HG02678 (cell line): ENCODE data around the gene TDRD6.
"Not testable (repeated sequence)": the region's sequence is repeated elsewhere in the genome, so short reads cannot be mapped to it uniquely, and the experiment has no call there.

ENCODE experiments used
- ATAC-seq: cut with Tn5 transposase; IDR thresholded peaks from one replicate; pipeline ENCODE4 v1.9.1; 2021; ENCODE audit warnings: mild to moderate bottlenecking, moderate library complexity; ENCODE audit not compliant: unreplicated experiment

TDRD6 gene

GRCh38 chr6:46687619-46688097, at the start of gene TDRD6:
TDRD6 (plus strand) TSS chr6:46687885; CDS start chr6:46688129, 244 bp downstream.
- no peak for ATAC-seq

GRCh38 chr6:46637933-46638332, 49.8 kb upstream of the TDRD6 start:
- ATAC-seq: no peak

DNA sequence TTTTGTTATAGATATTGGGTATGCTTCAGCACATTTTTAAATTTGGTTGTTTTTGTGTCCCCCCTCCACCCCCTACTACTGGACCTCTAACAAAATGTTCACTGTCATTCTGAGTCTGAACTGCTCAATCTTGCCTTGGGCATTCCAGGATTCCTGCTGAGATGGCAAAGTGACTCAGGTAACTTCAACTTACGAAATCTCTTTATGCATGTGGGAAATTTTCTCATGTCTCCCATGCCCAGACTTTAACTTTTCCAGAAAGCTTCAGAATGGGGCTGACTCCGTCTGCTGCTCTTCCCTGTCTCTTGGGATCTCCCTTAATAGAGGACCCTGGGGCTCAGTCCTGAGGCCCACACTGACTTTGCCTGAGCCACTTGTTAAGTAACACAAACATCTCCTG, 49.0 kb upstream of the TDRD6 start:
- no peak for ATAC-seq

GRCh38 chr6:46642928-46643751, 44.5 kb upstream of the TDRD6 start:
- ATAC-seq: no peak

DNA sequence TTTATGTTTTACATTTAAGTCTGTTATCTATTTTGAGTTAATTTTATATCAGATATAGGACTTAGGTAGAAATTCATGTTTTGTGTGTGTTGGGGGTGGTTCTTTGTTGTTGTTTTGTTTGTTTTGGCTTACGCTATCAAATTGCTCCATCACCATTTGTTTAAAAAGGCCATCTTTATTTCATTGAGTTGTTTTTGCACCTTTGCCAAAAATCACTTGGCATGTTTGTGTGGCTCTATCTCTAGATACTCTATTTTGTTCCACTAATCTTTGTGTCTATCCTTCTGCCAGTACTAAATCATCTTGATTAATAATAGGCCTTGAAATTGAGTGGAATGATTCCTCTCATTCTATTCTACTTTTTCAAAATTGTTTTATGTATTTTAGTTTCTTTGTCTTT, 42.4 kb upstream of the TDRD6 start:
- no peak for ATAC-seq

DNA sequence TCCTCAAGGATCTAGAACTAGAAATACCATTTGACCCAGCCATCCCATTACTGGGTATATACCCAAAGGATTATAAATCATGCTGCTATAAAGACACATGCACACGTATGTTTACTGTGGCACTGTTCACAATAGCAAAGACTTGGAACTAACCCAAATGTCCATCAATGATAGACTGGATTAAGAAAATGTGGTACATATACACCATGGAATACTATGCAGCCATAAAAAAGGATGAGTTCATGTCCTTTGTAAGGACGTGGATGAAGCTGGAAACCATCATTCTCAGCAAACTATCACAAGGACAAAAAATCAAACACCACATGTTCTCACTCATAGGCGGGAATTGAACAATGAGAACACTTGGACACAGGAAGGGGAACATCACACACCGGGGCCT, 39.6 kb upstream of the TDRD6 start:
- not testable (repeated sequence) for ATAC-seq

DNA sequence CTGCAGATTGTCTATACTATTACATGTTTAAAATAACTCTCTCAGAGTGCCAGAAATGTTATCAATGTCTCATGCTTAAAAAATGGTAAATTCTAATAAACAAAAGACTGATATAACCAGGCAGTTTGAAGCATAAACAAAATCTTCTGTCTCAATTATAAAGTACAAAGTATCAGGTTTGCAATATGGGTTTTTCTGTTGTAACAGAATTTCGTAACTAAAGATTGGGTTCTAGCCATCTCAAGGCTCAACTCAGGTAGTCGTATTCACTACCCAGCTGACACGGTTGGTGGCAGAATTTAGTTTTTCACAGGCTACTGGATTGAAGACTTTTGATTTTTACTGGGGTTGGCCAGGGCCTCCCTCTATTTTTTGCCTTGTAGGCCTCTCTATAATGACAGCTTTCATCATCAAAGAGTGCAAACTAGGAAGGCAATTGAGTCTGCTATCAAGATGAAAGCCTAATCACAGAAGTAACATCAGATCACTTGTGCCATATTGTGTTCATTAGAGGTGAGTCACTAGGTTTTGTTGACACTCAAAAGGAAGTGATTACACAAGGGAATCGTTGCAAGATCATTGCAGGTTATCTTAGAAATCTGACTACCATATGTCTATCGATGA, 38.7 kb upstream of the TDRD6 start:
- ATAC-seq: no peak

DNA sequence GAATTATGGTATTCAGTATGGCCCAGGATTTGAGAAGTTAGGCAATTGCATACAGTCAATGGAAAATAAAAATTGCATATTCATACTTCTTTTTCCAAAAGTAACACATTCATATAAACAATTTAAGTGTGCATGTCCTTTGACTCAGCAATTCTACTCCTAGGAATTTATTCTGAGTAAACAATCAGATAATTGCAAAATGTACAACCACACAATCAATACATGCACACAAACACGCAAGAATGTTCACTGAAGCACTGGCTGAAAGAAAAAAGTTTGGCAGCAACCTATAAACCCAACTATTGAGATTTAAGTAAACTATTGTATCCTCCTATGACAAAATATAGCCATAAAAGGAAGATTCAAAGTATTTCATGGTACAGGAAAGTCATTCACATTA, 36.7 kb upstream of the TDRD6 start:
- ATAC-seq: no peak

DNA sequence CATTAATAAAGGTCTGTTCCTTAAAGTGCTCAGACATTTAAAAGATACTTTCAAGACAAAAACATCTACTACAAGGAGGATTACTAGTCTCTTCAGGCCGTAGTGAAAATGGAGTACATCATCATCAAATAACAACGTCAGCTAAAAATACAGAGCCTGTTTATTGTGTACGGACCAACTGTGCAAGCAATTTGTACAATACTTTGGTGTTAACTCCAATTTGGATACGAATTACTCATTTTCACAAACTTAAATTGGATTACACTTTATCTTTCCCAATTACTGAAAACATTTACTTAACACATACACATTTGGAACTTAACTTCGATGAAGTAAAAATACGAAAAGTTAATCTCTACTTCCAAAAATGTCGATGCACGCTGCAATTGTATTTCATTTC, 35.9 kb upstream of the TDRD6 start:
- no peak for ATAC-seq

- ATAC-seq: no peak
Observed at GRCh38 chr6:46652232-46652602, 35.5 kb upstream of the TDRD6 start.

- peak; percentile 100 for ATAC-seq
Observed at GRCh38 chr6:46652603-46653438, 34.9 kb upstream of the TDRD6 start, which contains the start of the genes CYP39A1 and SLC25A27. CYP39A1 (minus strand) TSS chr6:46652818; CDS start chr6:46652582, 236 bp downstream. SLC25A27 (plus strand) TSS chr6:46652975; CDS start chr6:46653193, 218 bp downstream.

DNA sequence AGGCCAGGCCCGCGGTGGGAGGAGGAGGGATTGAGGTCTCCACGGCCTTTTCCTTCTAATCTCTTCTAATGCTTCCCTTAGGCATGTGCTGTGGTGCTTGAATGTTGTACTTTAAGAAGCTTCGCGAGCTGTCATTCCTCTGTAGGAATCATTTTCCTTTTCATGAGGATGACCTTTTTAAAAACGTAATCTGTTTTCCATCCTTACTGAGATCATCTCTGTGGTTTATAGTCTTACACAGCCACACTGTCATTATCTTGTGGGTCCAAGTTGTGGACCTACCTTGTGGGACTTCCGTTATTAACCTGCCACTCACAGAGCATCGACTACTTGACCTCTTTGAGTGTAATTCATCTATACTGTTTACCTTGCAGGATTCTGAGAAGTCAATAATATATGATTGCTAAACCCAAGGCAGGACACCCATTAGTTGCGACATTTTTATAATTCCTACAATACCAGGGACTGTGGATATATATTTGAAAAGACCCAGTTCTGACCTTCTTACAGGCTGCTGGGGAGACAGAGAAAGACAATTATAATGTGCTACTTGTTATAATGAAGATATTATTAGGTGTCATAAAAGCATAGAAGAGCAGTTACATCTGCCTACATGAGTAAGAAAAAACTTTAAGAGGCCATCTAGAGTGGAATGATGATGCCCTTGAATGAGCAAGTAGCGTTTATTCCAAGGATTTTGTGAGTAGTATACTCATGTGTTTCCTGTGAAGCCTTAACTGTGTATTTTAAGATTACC, 34.1 kb upstream of the TDRD6 start:
- no peak for ATAC-seq

DNA sequence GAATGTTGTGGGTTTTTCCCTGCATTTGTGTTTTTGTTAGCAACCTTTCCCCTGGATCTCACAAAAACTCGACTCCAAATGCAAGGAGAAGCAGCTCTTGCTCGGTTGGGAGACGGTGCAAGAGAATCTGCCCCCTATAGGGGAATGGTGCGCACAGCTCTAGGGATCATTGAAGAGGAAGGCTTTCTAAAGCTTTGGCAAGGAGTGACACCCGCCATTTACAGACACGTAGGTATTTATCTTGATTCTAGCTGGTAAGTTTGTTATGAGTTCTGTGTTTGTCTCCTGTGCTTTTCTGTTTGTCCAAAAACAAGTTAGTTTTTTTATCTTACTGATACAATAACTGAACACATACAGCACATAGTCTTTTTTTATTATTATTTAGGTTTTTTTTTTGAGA, 31.9 kb upstream of the TDRD6 start:
- no peak for ATAC-seq

DNA sequence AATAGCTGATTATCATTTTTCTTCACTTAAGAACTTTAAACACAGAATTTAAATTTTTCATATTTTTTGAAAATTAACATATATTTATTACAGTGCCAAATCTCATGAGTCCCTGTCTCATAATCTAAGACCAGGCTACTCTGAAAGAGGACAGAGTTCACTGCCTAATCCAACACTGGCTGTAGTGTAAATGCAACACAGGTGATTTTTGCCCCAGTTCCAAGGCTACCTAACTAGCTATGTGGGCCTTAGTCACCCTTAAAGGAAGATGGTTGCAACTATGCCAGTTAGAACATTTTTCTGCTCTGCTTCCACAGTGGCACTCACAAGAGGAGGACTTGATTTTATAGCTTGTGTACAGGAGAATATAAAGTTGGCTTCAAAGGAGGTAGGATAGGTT, 30.0 kb upstream of the TDRD6 start:
- ATAC-seq: no peak

DNA sequence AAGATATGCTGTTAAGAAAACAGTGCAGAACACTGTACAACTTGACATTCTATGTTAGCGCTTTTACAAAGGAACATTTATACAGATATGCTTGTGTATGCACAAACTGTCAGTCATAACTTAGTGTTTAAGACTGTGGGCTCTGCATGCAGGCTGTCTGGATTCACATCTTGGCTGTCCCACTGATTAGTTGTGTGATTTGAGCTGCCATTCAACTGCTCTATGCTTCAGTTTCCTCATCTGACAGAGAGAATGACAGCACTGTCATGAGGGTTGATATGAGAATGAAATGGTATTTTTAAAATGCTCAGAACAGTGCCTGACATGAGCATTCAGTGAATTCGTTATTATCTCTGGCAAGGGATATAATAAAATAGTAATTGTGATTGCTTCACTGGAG, 26.2 kb upstream of the TDRD6 start:
- ATAC-seq: no peak

GRCh38 chr6:46667377-46667776, 20.3 kb upstream of the TDRD6 start:
- no peak for ATAC-seq

- no peak for ATAC-seq
Observed at GRCh38 chr6:46674410-46674809, 13.3 kb upstream of the TDRD6 start.

DNA sequence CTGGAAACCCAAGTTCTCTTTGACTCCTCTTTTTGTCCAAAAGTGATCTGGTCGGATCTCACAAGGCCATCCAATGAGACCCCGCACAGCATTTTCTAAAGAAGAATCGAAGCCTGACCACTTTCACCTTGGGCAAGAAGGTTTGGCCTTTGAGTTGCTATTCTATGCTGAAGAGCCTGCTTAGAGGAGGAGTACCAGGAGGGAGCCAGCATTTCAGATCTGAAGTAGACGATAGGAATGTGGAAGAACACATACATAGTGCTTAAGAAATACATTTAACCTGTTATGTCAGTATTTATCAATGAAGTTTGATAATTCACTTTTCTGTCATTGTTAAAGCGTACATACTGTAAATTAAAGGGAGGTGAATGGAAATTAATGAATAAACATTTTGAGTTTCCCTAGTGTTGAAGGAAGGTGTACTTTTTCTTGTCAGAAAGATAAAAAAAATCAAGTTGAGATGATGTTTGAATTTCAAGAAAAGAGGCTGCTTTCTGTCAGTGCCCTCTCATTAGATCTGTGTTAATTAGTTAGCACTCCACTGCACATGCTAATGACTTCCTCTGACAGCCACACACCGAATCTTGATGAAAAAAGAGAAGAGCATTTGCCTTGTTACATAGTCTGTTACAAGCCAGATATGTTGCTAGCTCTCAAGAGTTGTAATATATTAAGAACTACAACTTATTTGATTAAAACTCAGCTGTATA, 10.9 kb upstream of the TDRD6 start:
- no peak for ATAC-seq

DNA sequence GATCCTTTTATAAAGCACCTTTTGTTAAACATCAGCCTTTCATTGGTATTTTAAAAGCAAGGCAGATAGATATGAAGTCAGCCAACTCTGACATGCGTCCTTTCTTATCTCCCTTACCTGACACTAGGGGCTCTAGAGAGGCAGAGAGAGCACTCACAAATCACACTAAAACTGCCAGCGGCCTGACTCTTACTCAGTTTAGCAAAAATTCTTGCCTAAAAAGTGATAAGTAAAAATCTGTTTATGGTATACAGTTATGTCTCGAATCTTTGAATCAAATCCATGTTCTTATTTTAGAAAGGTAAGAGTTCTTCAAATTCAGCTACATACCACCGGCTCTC, 10.4 kb upstream of the TDRD6 start:
- ATAC-seq: no peak

DNA sequence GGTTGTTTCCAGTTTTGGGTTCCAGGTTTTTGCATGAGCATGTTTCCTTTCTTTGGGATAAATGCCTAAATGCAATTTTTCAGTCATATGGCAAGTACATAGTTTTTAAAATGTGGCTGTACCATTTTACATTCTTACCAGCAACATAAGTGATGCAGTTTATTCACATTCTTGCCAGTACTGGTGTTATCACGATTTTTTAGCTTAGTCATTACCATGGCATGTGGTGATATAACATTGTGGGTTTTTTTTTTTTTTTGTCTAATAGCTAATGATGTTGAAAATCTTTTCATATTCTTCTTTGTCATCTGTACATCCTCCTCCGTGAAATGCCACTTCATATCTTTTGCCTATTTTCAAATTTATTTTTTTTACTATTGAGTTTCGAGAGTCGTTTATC, 2.9 kb upstream of the TDRD6 start:
- no peak for ATAC-seq
